Tibial artery (tissue), 4 donors: Measurements from ENCODE around the gene SUGP1.

Experiments
- DNase-seq, 2 donors: peaks; one replicate each; pipeline ENCODE4 v3.0.0-alpha.2; 2019
- H3K27ac ChIP-seq, 2 donors: fragments of 200-600 bp; sonication (generic) in 1 of 2; 1 replicate in 1 of 2; 2 replicates in 1 of 2; pipeline ENCODE4 v1.5.1; 2018 to 2019; ENCODE audit warnings: mild to moderate bottlenecking in 1 of 2
- H3K27me3 ChIP-seq, 2 donors: fragments of 200-600 bp; sonication (generic) in 1 of 2; one replicate each; pipeline versions ENCODE4 v1.5.1 to v1.6.0; 2016 to 2019
- H3K36me3 ChIP-seq, 3 donors: fragments of 200-600 bp; sonication (generic) in 2 of 3; one replicate each; pipeline ENCODE4 v1.5.1; 2016 to 2019; ENCODE audit warnings: mild to moderate bottlenecking in 2 of 3
- H3K4me1 ChIP-seq, 4 donors: fragments of 200-600 bp; sonication (generic) in 2 of 4; 1 replicate in 3 of 4; 2 replicates in 1 of 4; pipeline ENCODE4 v1.5.1; 2016 to 2019
- H3K4me3 ChIP-seq, 2 donors: fragments of 200-600 bp; sonication (generic) in 1 of 2; 1 replicate in 1 of 2; 2 replicates in 1 of 2; pipeline ENCODE4 v1.5.1; 2018 to 2019; ENCODE audit warnings: mild to moderate bottlenecking in 2 of 2
- H3K9me3 ChIP-seq, 3 donors: fragments of 200-600 bp; sonication (generic) in 1 of 3; one replicate each; pipeline ENCODE4 v1.5.1; 2016 to 2019
- CTCF ChIP-seq, 2 experiments: fragments of 200-600 bp in 1 of 2; fragments of 450-650 bp in 1 of 2; IDR thresholded peaks; one replicate each; pipeline ENCODE4 v1.5.1; 2017 to 2019; ENCODE audit warnings: antibody characterized with exemption in 2 of 2, mild to moderate bottlenecking in 1 of 2, moderate library complexity in 1 of 2
- intact Hi-C: fragments of 100-400 bp; cut with DNase I; formaldehyde crosslinking; loops from one replicate; pipeline ENCODE4 v1.15.0; 2023; ENCODE audit warnings: low total_unique reads

SUGP1 gene, protein sequence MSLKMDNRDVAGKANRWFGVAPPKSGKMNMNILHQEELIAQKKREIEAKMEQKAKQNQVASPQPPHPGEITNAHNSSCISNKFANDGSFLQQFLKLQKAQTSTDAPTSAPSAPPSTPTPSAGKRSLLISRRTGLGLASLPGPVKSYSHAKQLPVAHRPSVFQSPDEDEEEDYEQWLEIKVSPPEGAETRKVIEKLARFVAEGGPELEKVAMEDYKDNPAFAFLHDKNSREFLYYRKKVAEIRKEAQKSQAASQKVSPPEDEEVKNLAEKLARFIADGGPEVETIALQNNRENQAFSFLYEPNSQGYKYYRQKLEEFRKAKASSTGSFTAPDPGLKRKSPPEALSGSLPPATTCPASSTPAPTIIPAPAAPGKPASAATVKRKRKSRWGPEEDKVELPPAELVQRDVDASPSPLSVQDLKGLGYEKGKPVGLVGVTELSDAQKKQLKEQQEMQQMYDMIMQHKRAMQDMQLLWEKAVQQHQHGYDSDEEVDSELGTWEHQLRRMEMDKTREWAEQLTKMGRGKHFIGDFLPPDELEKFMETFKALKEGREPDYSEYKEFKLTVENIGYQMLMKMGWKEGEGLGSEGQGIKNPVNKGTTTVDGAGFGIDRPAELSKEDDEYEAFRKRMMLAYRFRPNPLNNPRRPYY

DNA sequence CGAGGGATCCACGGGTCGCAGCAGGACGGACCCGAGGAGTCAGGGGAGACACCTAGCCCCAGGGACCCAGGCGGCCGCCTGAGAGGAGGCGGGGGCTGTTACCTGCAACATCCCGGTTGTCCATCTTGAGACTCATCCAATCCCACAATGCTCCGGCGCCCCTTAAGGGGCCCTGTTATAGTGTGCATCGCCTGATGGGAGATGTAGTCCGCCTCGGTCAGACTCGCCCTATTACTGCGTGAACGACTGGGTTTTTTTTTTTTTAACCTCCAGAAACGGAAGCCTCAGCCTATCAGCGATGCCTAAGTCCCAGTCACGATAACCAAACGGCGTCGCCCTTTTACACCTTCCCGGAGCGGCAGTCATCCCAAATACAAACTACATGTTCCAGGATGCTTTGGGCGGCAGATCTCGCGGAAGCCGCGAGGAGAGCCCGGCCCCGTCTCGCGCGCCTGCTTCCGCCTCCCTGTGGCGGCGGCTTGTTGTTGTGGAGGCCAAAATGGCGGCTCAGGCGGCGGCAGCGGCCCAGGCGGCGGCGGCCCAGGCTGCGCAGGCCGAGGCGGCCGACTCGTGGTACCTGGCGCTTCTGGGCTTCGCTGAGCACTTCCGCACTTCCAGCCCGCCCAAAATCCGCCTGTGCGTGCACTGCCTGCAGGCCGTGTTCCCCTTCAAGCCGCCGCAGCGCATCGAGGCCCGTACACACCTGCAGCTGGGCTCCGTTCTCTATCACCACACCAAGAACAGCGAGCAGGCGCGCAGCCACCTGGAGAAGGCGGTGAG, at the start of gene SUGP1, which contains the start of gene MAU2:
Gene SUGP1, minus strand, starts transcription at position 149 of the 780 bp plus-strand sequence. Its CDS starts 13 bp downstream, at position 136.
Gene MAU2, plus strand, starts transcription at position 469 of the 780 bp plus-strand sequence. Its CDS starts 31 bp downstream, at position 500.
- peak; percentile 44 to 49 for TF ChIP-seq CTCF (IDR thresholded peaks at IDR 0.05)
- DNase-seq, result peak; percentile 87 to 92
- Histone ChIP-seq H3K4me1 (peaks cover 0 to 45% (median 30%) of the 10 kb centered on the region in 4 donors), H3K27me3 (no peaks in the 10 kb centered on the region), H3K9me3 (no peaks in the 10 kb centered on the region), H3K36me3 (peaks cover 17 to 38% (median 26%) of the 10 kb centered on the region in 3 donors), H3K4me3 (peak within 1 kb of the TSS; percentile 94 to 98), H3K27ac (peak within 1 kb of the TSS; percentile 92 to 99)
- intact Hi-C loops, result no loop called here

DNA sequence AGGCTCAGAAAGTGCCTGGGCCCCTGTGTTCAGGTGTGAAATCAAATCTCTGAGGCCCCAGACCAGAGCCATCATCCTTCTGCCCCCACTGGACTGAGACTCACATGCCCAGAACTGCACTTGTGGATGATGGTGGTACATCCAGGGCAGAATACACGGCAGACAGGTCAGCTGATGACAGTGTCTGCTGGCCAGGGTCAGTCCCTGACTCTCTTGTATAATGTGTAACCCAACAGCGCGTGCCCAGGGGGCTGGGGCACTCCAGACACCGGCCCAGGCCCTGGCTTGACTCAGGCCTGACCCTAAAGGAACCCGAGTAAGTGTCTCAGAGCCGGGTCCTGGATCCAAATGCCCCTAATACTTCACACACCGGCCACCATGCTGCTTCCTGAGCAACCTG, 47.8 kb upstream of the SUGP1 start:
- no peak for DNase-seq
- Histone ChIP-seq H3K27ac (no peak overlapping the region), H3K4me3 (no peak overlapping the region), H3K4me1 (peaks cover 0 to 19% (median 4%) of the 10 kb centered on the region in 4 donors), H3K9me3 (no peaks in the 10 kb centered on the region), H3K27me3 (no peaks in the 10 kb centered on the region), H3K36me3 (no peaks in the 10 kb centered on the region)
- intact Hi-C loops, result loop anchor here (5.0 kb wide), 1 partner anchor 39 kb away; the partner anchor contains the start of gene GATAD2A
- no peak for TF ChIP-seq CTCF (IDR thresholded peaks at IDR 0.05)

- peaks cover 0 to 19% (median 4%) of the 10 kb centered on the region in 4 donors for H3K4me1 ChIP-seq
- H3K27ac ChIP-seq, result peak overlapping the region in 1 of 2 donors; percentile 4
- no peaks in the 10 kb centered on the region for H3K27me3 ChIP-seq
- TF ChIP-seq CTCF (IDR thresholded peaks at IDR 0.05), result peak; percentile 89 to 95
- peak; percentile 55 to 80 for DNase-seq
- intact Hi-C loops, result loop anchor here (2.0 to 5.0 kb wide), 2 partner anchors 41 to 124 kb away; partner anchors contain the start of gene GATAD2A
- H3K9me3 ChIP-seq, result no peaks in the 10 kb centered on the region
- no peaks in the 10 kb centered on the region for H3K36me3 ChIP-seq
- no peak overlapping the region for H3K4me3 ChIP-seq
These were observed 46.4 kb upstream of the SUGP1 start for GRCh38 chr19:19366434-19367396.

DNA sequence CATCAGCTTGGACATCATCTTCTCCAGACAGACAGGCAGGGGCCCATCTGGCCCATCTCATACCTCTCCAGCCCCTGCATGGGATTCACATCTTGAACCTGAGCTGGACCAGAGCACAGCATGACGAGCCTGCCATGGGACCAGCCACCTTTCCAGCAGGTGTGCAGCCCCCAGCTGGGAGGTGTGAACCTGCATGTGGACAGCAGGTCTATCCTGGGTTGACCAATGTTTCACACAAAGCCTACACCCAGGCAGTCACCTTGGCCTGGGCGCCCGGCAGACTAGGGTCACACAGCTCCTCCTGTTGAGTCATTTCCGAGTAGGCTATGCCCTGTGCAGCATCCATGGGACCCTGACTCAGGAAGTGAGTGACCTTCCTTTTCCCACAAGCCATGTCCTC, 41.8 kb upstream of the SUGP1 start:
- Histone ChIP-seq H3K36me3 (peaks cover 0 to 26% (median 12%) of the 10 kb centered on the region in 3 donors), H3K4me1 (peaks cover 0 to 29% (median 8%) of the 10 kb centered on the region in 4 donors), H3K4me3 (no peak overlapping the region), H3K9me3 (no peaks in the 10 kb centered on the region), H3K27me3 (no peaks in the 10 kb centered on the region), H3K27ac (no peak overlapping the region)
- intact Hi-C loops, result no loop called here
- TF ChIP-seq CTCF (IDR thresholded peaks at IDR 0.05), result no peak
- DNase-seq, result no peak
